HT-29 (cell line): ENCODE results near the gene RNU1-4. TPM values are rescaled to one million over a fixed set of nuclear protein-coding genes. Genes with fewer than 3 reads are reported as not detected.
"Not testable (repeated sequence)": the region's sequence is repeated elsewhere in the genome, so short reads cannot be mapped to it uniquely, and the experiment has no call there.

Experiments used
- DNase-seq: peaks from one replicate; pipeline ENCODE4 v3.0.0-alpha.2; 2015; ENCODE audit warnings: low spot score
- total RNA-seq: library from RNA; depleted of rRNA; stranded (reverse); fragments of >200 nt; shearing (Covaris generic); gene quantifications from 2 replicates; pipeline ENCODE4 v1.2.3, GENCODE V29; 2014

Gene RNU1-4
- total RNA-seq, 1 experiment from 2014 or later = under 0.01 TPM

DNA sequence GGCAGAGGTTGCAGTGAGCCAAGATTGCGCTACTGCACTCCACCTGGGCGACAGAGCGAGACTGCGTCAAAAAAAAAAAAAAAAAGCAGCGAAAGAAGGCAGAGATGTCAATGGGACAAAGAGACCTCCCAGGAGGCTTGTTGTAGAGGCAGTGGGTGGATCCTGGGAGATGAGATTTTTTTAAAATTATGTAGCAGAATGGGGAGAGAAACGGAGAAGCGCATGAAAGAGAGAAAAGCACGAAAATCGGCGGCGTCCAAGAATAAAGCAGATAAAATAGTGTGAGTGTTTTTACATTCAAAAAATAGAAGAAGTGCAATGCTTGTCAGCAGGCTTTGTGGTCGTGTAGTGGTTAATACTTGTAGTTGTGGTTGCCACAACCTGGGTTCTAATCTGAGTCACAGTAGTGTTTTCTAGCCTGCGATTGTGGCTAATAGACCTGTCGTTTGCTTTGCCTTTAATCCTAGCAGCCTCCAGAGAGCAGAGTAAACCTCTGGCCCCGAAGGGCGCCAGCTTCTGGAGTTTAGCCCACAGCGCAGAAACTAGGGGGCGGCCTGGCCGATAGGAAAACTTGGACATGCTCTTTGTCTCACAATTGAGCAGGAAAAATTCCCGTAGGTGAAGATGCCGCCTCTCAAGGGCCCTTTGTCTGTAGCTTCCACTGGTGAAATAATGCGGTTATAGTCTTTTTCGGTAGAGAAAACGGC lies 11.9 kb upstream of the RNU1-4 start:
- not testable (repeated sequence) for DNase-seq

- not testable (repeated sequence) for DNase-seq
Measured at GRCh38 chr1:16732254-16732896, 7.9 kb upstream of the RNU1-4 start.

DNA sequence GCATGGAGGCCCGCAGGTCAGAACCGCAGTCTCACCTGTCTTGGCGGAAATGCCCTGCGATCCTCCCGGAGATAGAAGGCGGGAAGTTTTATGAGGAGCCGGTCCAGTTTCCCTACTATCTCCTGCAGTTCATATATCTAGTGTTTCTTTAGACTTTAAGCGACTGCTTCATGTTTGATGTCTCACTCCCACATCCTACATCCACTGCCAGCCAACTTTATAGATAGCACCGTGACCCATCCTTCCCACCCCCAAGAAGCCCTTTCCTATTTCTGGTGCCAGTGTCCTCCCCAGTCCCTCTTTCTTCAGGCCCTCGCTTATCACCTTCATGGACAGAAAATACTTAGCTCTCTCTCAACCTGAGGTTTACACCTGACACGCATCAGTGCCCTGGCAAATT lies 914 bp downstream of the RNU1-4 start:
- not testable (repeated sequence) for DNase-seq

DNA sequence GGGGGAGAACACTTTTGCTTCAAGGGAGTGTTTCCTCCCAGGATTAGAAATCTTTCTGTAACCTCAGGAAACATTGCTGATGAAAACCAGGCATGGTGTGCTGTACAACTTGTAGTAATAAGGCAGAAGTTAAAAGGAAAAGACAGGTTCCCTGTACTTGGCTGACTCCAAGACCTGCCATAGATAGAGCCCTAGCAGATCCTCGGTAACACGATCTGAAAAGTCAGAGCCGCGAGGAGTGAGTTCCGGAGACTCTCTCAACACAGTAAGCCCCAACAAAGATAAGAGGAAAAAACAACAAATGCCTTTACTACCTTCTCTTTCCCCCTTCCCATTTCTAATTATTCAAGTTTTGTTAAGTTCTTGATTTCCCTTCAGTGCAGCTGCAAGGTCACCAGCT lies 7.3 kb downstream of the RNU1-4 start:
- DNase-seq = not testable (repeated sequence)

GRCh38 chr1:16748710-16749109 lies 8.4 kb downstream of the RNU1-4 start:
- DNase-seq = not testable (repeated sequence)

GRCh38 chr1:16749910-16750888 lies 9.9 kb downstream of the RNU1-4 start:
- not testable (repeated sequence) for DNase-seq

DNA sequence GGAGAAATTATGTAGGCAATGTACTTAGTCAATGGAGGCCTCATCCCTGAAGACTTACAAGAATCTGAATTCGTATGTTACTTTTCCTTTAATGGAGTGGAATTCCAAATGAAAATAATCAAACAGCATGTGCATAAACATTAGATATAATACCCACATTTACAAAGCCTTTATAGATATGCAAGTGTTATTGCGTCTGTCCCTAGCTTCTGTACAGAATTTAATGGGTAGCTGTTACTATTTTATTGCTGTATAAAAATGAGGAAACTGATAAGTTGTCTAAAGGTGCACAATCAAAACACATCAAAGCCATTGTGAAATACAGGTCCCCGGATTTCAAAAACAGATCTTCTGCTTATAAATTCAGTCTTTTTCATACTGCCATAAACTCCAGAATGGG lies 12.5 kb downstream of the RNU1-4 start:
- DNase-seq = not testable (repeated sequence)

DNA sequence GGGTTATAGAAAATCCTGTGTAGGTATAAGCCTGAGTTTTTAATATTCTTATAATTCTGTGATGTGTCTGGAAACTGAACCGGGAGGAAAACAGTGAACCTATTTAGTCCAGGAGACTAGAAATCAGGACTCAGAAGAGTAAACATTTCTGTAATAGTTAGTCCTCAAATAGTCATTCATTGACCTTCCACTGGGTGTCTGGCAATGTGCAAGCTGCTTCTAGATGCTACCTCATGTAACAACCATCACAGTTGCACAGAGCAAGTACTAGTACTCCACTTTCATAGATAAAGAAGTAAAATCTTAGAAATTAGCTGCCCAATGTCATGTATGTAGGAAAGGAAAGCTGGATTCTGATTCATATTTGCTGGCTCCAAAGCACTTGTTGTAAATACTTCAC lies 15.1 kb downstream of the RNU1-4 start:
- DNase-seq = not testable (repeated sequence)

GRCh38 chr1:16755932-16756331 lies 15.6 kb downstream of the RNU1-4 start:
- not testable (repeated sequence) for DNase-seq

- DNase-seq = not testable (repeated sequence)
Measured at GRCh38 chr1:16757574-16757973, 17.3 kb downstream of the RNU1-4 start.

DNA sequence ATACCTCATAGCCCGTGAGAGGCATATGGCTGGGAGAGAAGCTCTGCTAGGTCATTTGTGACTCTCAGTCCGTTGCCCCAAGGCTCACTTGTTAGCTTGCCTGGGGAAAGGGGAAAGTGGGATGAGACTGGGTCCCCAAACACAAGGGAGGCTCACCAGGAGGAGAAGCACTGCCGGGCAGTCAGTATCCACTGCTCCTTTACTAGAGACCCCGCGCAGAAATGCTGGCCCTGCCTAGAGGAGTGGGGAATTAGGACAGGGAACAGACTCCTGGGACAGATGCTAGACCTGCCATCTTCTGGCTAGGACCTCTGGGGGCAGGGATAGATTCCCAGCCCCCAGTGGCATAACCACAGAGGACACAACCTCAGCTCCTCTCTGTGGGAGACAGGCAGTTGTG lies 17.7 kb downstream of the RNU1-4 start:
- DNase-seq = not testable (repeated sequence)

DNA sequence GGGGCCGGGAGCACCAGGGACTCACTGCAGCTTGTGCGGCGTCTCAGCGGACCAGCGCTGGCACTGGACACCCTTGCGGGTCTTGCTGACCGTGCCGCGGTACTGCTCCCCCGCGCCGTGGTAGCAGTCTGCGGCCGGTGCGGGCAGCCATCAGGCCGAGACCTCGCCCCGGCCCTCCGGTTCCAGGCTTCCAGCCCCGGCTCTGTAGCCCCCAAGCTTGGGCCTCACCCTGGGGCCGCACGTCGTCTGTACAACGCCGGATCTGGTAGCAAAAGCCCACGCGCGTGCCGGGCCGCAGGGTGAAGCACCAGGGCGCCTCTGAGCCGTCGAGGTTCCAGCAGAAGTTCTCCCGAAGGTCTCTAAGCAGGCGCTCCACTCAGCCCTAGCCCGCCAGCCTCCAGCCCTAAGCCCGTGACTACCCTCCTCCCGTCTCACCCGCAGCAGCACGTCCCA lies 18.8 kb downstream of the RNU1-4 start:
- DNase-seq = not testable (repeated sequence)

DNA sequence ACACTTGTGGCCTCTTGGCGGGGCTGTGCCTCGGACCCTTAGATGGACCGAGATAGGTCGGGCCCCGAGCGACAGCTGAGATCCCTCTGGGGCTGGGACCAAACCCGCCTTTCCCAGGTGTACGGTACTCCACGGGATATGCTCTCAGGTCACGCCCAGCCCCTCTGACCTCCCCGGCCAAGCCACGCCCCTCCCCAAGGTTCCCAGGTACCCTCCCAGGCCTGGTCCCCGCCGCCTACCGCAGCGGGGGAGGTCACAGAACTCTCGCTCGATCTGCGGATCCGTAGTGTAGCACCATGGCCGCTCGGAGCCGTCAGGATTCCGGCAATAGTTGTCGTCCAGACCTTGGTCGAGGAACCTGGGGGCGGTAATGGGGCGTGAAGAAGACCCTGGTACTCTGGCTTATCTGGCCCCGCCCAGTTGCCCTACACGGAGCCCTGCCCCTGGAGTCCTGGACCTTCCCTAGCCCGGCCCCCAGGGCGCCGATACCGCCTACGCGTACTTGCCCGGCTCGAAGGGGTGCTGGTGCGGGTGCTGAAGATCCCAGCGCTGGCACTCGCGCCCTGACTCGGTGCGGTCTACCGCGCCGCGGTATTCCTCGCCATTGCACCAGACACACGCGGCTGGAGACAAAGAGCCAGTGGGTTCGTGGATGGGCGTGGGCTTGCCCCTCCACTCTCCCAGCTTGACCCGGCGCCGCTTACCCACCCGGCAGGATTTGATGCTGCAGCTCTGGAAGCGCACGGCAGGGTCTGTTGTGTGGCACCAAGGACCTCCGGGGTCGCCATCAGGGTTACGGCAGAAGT lies 19.5 kb downstream of the RNU1-4 start:
- DNase-seq = not testable (repeated sequence)

DNA sequence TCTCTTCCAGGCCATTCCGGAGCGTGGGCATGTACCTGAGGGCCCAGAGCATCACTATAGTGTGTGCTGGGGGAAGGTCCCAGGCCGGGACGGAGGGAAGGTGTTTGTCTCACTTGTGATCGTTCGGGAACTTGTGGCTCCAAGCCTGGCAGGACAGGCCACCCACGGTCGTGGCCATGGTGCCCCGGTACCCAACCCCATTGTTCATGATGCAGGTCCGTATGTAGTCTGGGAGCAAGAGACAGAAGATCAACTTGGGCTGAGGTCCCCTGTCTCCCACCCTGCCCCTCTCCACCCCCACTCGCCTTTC lies 20.1 kb downstream of the RNU1-4 start:
- DNase-seq = not testable (repeated sequence)

DNA sequence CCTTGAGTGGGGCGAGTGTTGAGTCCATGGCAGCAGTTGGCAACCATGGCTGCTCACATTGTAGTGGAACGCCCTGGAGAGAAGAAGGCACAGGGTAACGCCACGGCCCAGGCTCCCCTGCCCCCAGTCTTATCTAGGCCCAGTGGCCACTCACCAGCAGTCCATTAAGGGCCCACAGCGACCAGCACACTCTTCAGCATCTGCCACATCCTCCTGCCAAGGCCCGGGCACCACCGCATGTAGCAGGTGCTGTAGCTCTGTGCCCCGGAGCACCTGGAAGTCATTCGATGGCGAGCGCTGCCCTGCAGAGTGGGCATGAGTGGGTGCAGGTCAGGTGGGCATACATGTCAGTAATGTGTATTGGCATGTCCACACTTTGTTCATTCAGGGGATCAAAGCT lies 20.5 kb downstream of the RNU1-4 start:
- DNase-seq = not testable (repeated sequence)

GRCh38 chr1:16764248-16764819 lies 24.0 kb downstream of the RNU1-4 start:
- DNase-seq = peak; percentile 73

DNA sequence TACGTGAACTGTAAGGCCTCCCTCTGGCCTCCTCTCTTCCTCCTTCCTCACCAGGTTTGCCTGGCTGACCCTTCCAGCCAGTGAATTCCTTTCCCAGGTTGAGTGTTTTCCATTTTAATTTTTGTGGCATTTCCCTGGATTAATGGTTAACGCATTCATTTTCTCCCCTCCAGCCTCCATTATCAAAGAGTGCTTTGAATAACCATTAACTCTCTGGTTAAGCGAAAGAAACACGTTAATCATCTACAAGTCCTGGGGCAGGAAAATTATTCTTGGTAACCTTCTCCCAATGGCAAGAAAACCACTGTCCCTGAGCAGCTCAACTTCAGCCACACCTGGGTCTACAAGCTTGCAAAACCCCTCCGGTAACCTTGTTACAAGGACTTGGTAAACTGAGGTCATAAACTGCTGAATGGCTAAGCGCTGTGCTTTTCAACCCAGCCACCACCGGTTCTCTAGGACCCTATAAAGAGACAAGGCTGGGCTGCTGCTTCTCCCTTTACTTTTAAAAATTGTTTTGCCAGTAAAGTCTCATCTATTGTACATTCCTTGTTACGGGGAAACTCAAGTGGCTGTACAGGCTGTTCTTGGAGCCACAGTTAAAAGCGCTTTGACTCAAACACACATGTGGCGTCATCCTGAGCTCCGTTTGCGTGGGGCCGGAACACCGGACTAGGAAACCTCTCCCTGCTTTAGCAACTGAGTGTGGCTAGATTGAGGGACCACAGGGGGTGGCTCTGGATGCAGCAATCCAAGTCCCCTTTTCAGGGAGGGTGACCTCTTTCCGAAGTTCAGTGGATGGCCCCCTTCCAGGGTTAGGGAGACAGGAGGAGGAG lies 24.7 kb downstream of the RNU1-4 start:
- DNase-seq = peak; percentile 74

- not testable (repeated sequence) for DNase-seq
Measured at GRCh38 chr1:16765731-16766605, 25.7 kb downstream of the RNU1-4 start.
